Stimulated activated CD4-positive, alpha-beta T cell treated with anti-CD3 and anti-CD28 coated beads, Interleukin-15, amount 100 ng/mL, for 24 hours (primary cell): ENCODE results near the gene SPAG16.
"Not testable (repeated sequence)": the region's sequence is repeated elsewhere in the genome, so short reads cannot be mapped to it uniquely, and the experiment has no call there.

Experiments used
- DNase-seq: peaks from one replicate; pipeline ENCODE4 v3.0.0-alpha.2; 2020

Gene SPAG16

GRCh38 chr2:213562539-213563180, 278.4 kb downstream of the SPAG16 start:
- no peak for DNase-seq

DNA sequence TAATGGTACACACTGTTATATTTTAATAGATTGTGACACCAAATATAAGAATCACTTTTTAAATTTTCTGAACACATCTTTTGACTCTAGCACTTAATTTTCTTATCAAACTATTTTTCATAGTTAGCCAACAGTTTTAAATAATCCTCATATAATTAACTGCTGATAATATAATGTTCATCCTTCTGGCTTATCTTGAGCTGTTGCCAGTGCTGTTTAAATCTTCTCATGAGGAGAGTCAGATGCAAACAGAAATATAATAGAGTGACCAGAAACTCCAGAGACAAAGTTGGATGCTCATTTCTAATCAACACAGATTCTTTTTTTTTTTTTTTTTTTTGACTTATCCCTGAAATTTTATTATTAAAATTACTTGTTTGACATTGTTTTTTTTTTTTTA, 282.6 kb downstream of the SPAG16 start:
- DNase-seq: no peak

DNA sequence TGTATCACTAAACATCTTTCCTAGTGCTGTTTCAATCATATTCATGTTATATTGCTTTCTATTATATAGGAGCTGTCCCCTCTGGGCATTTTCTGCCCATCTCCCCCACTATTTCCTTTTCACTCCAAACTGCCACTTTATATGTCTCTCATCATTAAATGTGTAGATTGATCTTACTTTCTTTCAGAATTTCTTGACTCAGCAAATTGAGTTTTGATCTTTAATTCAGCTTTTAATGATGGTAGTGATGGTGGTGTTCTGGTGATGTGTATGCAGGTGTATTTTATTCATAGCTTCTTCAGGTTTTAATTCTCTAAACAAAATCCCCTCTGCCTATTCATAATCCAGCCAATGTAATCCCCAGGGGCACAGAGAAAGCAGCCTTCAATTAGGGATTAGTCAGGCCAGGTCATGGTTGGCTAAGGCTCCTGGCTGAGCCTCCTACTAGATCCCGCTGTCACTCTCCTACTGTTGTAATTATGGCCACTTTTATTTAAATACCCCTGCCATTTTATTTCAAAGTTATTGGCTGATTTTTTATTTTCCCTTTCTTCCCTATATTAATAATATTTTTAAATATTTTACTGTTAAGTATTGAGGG, 325.4 kb downstream of the SPAG16 start:
- no peak for DNase-seq

DNA sequence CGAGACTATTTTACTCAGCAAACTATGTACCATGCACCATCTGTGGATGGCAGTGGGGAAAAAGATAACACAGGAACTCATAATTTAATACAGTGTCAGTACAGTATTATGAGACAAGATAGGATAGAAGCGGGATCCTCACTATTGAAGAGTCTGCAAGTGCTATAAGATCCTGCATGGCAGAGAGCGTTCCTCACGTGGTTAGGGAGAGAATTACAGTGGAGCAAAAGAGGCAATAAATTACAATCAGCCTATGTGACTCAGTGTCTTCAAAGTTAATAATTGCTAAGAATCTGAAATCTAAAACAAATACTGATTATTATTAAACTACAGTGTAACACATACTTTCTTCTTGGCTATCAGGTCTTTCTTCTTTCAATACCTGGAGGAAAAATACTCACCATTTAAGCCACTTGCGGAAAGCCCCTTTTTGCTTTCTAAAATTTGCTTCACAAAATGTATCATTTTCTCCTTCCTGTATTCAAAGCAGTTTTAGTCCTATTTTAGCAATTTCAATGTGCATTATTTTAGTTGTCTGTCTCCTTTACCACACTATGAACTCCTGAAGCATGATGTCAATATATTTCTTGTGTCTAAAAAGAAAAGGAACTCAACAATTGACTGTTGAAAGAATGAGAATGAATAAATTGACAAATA, 342.9 kb downstream of the SPAG16 start:
- no peak for DNase-seq

GRCh38 chr2:213627835-213628460, 343.7 kb downstream of the SPAG16 start:
- DNase-seq: no peak

DNA sequence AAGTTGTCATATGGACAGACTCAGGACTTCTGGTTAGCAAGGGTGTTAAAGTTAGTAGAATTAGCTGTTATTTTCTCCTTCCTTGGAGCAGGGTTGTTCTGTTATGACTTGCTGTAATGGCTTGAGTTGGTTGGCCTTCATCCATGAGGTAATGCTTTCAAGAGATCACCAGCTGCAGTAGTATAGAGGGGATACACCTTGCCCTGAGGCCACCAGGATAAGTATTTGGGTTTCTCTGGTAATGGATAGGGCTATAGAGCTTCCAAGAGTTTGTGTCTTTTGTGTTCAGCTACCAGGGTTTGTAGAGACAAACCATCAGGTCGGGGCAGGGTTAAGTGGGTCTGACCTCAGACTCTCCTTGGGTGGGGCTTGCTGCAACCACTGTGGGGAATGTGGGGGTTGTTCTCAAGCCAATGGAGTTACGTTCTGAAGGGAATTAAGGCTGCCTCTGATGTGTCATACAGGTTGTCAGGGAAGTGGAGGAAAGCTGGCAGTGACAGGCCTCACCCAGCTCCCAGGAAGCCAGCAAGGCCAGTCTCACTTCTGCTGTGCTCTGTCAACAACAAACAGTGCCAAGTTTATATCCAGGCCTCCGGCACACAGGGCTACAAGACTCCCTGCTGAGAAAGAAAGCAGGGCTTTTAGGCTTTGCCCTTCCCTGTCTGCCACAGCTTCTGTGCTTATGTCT, 356.6 kb downstream of the SPAG16 start:
- no peak for DNase-seq

GRCh38 chr2:213644926-213645325, 360.7 kb downstream of the SPAG16 start:
- DNase-seq: no peak

- DNase-seq: no peak
Measured at GRCh38 chr2:213649176-213649575, 364.9 kb downstream of the SPAG16 start.

- DNase-seq: no peak
Measured at GRCh38 chr2:213664817-213665216, 380.6 kb downstream of the SPAG16 start.

- no peak for DNase-seq
Measured at GRCh38 chr2:213669657-213670056, 385.4 kb downstream of the SPAG16 start.

DNA sequence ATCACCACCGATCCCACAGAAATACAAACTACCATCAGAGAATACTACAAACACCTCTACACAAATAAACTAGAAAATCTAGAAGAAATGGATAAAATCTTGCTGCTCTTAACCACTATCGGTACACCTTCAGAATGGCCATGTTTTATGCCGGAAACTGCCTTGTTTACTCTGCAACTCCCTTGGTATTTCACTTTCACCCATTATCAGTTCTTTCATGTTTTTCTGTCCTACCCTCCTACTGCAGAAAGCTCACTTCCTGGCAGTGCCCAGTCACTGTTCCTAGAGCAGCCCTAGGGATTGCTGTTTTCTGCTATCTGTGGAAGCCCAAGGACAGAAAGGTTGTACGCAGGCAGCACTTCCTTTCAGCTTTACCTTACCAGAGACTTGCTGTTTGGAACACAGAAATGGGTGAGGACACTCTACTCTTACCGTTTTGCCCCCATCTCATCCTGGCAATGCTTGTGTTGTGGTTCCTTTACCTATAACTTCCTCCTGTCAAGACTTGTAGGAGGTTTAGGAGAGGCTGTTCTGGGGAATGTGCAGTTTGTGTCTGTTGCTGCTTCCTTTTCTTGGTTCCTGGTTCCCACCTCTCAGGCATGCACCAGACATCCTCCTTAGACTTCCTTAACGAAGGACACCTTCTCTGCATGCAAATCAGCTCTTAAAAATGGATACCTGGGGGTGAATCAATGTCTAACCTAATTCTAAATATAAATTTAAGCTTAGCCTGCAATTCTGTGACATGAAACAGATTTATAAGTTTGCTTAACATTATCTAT, 394.4 kb downstream of the SPAG16 start:
- no peak for DNase-seq

DNA sequence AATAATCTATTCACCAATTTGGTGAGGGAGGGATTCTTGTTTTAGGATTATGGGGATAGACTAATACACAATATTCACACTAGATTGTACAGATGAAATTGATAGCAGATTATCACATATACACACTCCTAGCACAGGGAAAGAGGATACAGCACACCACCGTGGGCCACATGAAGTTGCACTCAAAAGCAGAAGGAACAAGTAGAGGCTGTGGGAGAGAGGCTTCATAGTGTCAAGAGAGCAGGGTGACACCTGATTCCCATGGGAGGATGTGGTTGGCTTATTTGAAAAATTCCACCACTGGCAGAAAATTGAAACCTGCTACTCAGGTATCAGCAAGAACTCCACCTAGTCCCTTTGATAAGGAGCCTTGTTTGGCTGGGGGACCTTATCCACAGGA, 395.6 kb downstream of the SPAG16 start:
- DNase-seq: no peak

DNA sequence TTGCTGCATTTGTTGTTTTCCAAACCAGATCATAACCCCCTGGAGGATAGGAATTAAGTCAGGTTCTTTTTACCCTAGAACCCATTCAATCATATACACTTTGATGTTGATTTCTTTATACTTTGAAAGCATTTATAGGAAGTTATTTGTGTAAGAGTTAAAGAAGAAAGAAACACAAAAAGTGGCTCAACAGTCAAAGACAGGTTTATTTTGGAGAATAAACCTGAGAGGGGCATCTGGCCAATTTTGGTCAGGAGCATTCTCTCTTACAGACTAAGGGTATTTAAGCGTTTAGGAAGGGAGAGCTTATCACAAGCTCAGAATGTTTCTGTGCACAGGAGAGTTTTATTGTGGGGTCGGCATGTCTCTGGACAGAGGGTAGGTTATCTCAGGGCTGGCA, 398.0 kb downstream of the SPAG16 start:
- DNase-seq: no peak

DNA sequence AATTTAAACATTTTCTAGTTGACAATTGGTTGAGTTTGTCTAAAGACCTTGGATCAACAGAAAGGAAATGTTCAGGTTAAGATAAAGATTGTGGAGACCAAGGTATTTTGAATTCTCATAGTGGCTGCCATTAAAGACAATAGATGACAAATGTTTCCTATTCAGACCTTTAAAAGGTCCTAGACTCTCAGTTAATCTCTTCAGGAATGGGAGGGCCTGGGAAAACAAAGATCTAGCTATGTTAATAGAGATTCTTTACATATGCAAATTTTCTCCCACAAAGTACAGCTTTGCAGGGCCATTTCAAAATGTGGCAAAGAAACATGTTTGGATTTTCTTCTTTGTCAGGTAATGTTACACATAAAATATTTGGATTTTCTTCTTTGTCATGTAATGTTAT, 403.9 kb downstream of the SPAG16 start:
- DNase-seq: no peak

- not testable (repeated sequence) for DNase-seq
Measured at GRCh38 chr2:213688825-213689224, 404.6 kb downstream of the SPAG16 start.

GRCh38 chr2:213689585-213689984, 405.3 kb downstream of the SPAG16 start:
- DNase-seq: no peak

DNA sequence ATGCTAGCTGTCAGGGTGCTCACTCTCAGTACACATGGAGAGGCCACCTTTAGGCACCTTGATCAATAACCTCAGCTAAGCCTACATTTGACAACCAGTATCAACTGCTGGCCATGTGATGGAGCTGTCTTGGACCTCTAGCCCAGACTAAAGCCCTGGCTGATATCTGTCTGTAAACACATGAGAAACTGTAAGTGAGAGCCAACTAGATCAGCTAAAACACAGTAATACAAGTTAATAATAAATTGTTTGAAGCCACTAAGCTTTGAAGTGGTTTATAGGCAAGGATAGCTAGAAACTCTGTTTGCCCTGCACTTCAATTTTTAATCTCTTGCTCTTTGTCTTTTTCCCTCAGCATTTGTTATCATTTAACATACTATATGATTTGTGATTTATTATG, 407.1 kb downstream of the SPAG16 start:
- DNase-seq: no peak

GRCh38 chr2:213696442-213696841, 412.2 kb downstream of the SPAG16 start:
- DNase-seq: no peak

DNA sequence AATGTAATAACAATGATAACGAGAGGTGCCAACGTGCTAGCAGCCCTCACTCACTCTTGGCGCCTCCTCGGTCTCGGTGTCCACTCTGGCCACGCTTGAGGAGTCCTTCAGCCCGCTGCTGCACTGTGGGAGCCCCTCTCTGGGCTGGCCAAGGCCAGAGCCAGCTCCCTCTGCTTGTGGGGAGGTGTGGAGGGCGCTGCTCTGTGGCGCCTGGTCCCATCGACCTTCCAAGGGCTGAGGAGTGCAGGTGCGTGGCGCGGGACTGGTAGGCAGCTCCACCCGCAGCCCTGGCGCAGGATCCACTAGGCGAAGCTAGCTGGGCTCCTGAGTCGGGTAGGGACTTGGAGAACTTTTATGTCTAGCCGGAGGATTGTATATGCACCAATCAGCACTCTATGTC, 417.1 kb downstream of the SPAG16 start:
- DNase-seq: not testable (repeated sequence)

DNA sequence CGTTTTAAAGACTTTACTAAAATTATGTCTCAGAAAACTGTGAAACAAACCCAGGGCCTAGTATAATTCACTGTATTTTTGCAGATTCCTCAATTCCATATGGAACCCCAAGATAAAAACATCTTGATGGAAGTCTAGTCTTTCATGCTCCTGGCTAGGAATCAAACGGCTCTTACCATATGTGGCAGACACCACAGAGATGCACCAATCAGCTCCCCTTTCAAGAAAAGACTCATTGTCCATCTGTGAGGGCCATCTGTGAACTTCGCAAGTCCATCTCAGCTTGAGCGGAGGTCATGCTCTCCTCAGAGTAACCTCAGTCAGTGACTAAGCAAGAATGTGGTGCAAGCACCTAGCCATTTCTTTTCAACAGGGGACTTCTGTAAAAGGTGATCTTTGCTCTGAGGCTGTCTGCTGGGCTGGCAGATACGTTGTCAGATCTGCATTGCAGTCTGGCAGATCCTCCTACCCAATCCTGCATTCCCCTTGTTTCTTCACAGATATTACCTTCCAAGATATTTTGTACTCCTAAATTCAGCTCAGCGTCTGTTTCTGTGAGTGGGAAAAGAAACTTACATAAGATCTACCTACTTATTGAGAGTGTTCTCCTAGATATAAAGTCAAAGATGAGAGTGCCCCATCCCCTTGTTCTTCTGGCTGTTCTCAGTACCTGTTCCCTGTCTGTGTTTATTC, 419.3 kb downstream of the SPAG16 start:
- DNase-seq: no peak

GRCh38 chr2:213710164-213710563, 425.9 kb downstream of the SPAG16 start:
- DNase-seq: no peak

- DNase-seq: not testable (repeated sequence)
Measured at GRCh38 chr2:213718411-213718810, 434.1 kb downstream of the SPAG16 start.
